Activated effector memory CD4-positive, alpha-beta T cell treated with Interleukin-2 at 50 U/mL for 16 hours (primary cell): ENCODE data around the gene ARID4B.
"Not testable (repeated sequence)": the region's sequence is repeated elsewhere in the genome, so short reads cannot be mapped to it uniquely, and the experiment has no call there.

Experiments
- DNase-seq: peaks from one replicate; pipeline ENCODE4 v3.0.0-alpha.2; 2020

The ARID4B gene

GRCh38 chr1:235214962-235215361, 113.0 kb downstream of the ARID4B start:
- DNase-seq, result not testable (repeated sequence)

GRCh38 chr1:235213752-235214151, 114.2 kb downstream of the ARID4B start:
- DNase-seq, result no peak

GRCh38 chr1:235211517-235211916, 116.5 kb downstream of the ARID4B start:
- no peak for DNase-seq

- DNase-seq, result peak; percentile 29
Measured at GRCh38 chr1:235207209-235207565, 120.8 kb downstream of the ARID4B start.

- no peak for DNase-seq
Measured at GRCh38 chr1:235206533-235207208, 121.3 kb downstream of the ARID4B start.

- no peak for DNase-seq
Measured at GRCh38 chr1:235205687-235206086, 122.3 kb downstream of the ARID4B start.

GRCh38 chr1:235203428-235203827, 124.6 kb downstream of the ARID4B start:
- no peak for DNase-seq

GRCh38 chr1:235202447-235202846, 125.5 kb downstream of the ARID4B start:
- not testable (repeated sequence) for DNase-seq

GRCh38 chr1:235199441-235199840, 128.5 kb downstream of the ARID4B start:
- no peak for DNase-seq

GRCh38 chr1:235190431-235190830, 137.5 kb downstream of the ARID4B start:
- DNase-seq, result no peak

- DNase-seq, result no peak
Measured at GRCh38 chr1:235187316-235187715, 140.7 kb downstream of the ARID4B start.

- no peak for DNase-seq
Measured at GRCh38 chr1:235181561-235182245, 146.3 kb downstream of the ARID4B start.

- DNase-seq, result no peak
Measured at GRCh38 chr1:235180916-235181460, 147.0 kb downstream of the ARID4B start.

- DNase-seq, result no peak
Measured at GRCh38 chr1:235176486-235176885, 151.5 kb downstream of the ARID4B start.

GRCh38 chr1:235169986-235170385, 158.0 kb downstream of the ARID4B start:
- no peak for DNase-seq

- no peak for DNase-seq
Measured at GRCh38 chr1:235168375-235168774, 159.6 kb downstream of the ARID4B start.

- DNase-seq, result no peak
Measured at GRCh38 chr1:235161685-235162327, 166.2 kb downstream of the ARID4B start.

- DNase-seq, result peak; percentile 91
Measured at GRCh38 chr1:235160957-235161684, 166.9 kb downstream of the ARID4B start, which contains the start of gene RBM34. Gene RBM34, minus strand, starts transcription at chr1:235161250. Its CDS starts 24 bp downstream, at chr1:235161226.

- DNase-seq, result no peak
Measured at GRCh38 chr1:235160383-235160956, 167.5 kb downstream of the ARID4B start.

GRCh38 chr1:235159930-235160329, 168.0 kb downstream of the ARID4B start:
- not testable (repeated sequence) for DNase-seq

GRCh38 chr1:235159284-235159683, 168.7 kb downstream of the ARID4B start:
- DNase-seq, result not testable (repeated sequence)

GRCh38 chr1:235158680-235159079, 169.3 kb downstream of the ARID4B start:
- no peak for DNase-seq

- no peak for DNase-seq
Measured at GRCh38 chr1:235157150-235157549, 170.8 kb downstream of the ARID4B start.
